GM12878 (cell line): Measurements from ENCODE around the gene GIMAP8. TPM values are rescaled to one million over a fixed set of nuclear protein-coding genes. Genes with fewer than 3 reads are reported as not detected.

Source experiments
- ATAC-seq: fragments of 200-7000 bp; cut with Tn5 transposase; 3 replicates; pipeline ENCODE4 v1.9.1; 2020; ENCODE audit warnings: mild to moderate bottlenecking, moderate library complexity
- BruUV-seq: library from RNA; stranded (reverse); fragments of 400-500 nt; replicated peaks from 2 replicates; lab custom pipeline; 2021; lab: Mats Ljungman, UMichigan
- CTCF ChIA-PET: fragments of 300-600 bp; sonication (Branson Sonifier 250); formaldehyde crosslinking; extraction: SDS; loops from one replicate; lab custom pipeline; 2021; ENCODE audit warnings: inconsistent platforms; lab: Yijun Ruan, JAX
- POLR2A ChIA-PET: fragments of 350-600 bp; formaldehyde crosslinking; extraction: SDS; loops from one replicate; lab custom pipeline; 2021; ENCODE audit warnings: inconsistent platforms; lab: Charles Lee
- RAD21 ChIA-PET: fragments of 300-600 bp; sonication (Branson Sonifier 250); formaldehyde crosslinking; loops from one replicate; lab custom pipeline; 2023; ENCODE audit warnings: antibody characterized with exemption; ENCODE audit not compliant: unreplicated experiment; lab: Charles Lee
- SMC1A ChIA-PET: fragments of 300-600 bp; sonication (Branson Sonifier 250); formaldehyde crosslinking; loops from one replicate; lab custom pipeline; 2023; ENCODE audit not compliant: unreplicated experiment, uncharacterized antibody; lab: Charles Lee
- DNase-seq: peaks from one replicate; pipeline ENCODE4 v3.0.0-alpha.2; 2011; ENCODE audit warnings: low read depth, low spot score
- FAIRE-seq: peaks from 3 replicates; lab custom pipeline; 2011; peaks lifted over from hg19 to GRCh38; lab: Jason Lieb, UNC
- H2AFZ ChIP-seq: 2 replicates; pipeline ENCODE4 v1.6.0; 2011; ENCODE audit warnings: low read depth, low read length, control low read depth; ENCODE audit not compliant: control insufficient read depth
- H3K27ac ChIP-seq: 2 replicates; pipeline ENCODE4 v1.5.1; 2011; ENCODE audit warnings: control low read depth; ENCODE audit not compliant: control insufficient read depth, insufficient read depth
- H3K27me3 ChIP-seq, 2 experiments: replicated peaks in 1 of 2; 2 replicates each; pipeline versions ENCODE4 v1.6.0 to v1.6.1; 2011; ENCODE audit warnings: low read length in 1 of 2; ENCODE audit not compliant: control insufficient read depth in 2 of 2, insufficient read depth in 2 of 2
- H3K36me3 ChIP-seq, 2 experiments: 2 replicates each; pipeline ENCODE4 v1.5.1; 2011; ENCODE audit warnings: low read length in 1 of 2; ENCODE audit not compliant: control insufficient read depth in 2 of 2, insufficient read depth in 2 of 2
- H3K4me1 ChIP-seq: 2 replicates; pipeline ENCODE4 v1.6.1; 2011; ENCODE audit warnings: mild to moderate bottlenecking, low read length, moderate library complexity, mixed read lengths; ENCODE audit not compliant: control insufficient read depth, insufficient read depth
- H3K4me2 ChIP-seq: 2 replicates; pipeline ENCODE4 v1.6.0; 2011; ENCODE audit warnings: control low read depth; ENCODE audit not compliant: control insufficient read depth, insufficient read depth
- H3K4me3 ChIP-seq: fragments of 200-600 bp; sonication (generic); 2 replicates; pipeline ENCODE4 v1.5.1; 2016
- H3K79me2 ChIP-seq: 2 replicates; pipeline ENCODE4 v1.6.0; 2011; ENCODE audit warnings: low read length; ENCODE audit not compliant: control insufficient read depth, insufficient read depth
- H3K9ac ChIP-seq: 2 replicates; pipeline ENCODE4 v1.8.0; 2011; ENCODE audit warnings: low read length, control low read depth, mixed read lengths; ENCODE audit not compliant: control insufficient read depth, insufficient read depth
- H3K9me3 ChIP-seq: replicated peaks from 3 replicates; pipeline ENCODE4 v1.5.1; 2011; ENCODE audit warnings: mild to moderate bottlenecking, low read length; ENCODE audit not compliant: control insufficient read depth, insufficient read depth
- H4K20me1 ChIP-seq: 2 replicates; pipeline ENCODE4 v1.6.0; 2011; ENCODE audit not compliant: control insufficient read depth, insufficient read depth
- BCL11A ChIP-seq: IDR thresholded peaks from 2 replicates; pipeline ENCODE4 v1.6.1; 2011; ENCODE audit warnings: low read depth, low read length
- CBFB ChIP-seq: IDR thresholded peaks from 2 replicates; pipeline ENCODE4 v1.6.1; 2016; ENCODE audit warnings: antibody characterized with exemption, low read depth
- CREM ChIP-seq: IDR thresholded peaks from 2 replicates; pipeline ENCODE4 v1.6.1; 2014; ENCODE audit warnings: antibody characterized with exemption, low read depth
- E2F8 ChIP-seq: fragments of 450-650 bp; IDR thresholded peaks from 2 replicates; pipeline ENCODE4 v1.6.1; 2018; ENCODE audit warnings: mild to moderate bottlenecking, low read depth, moderate library complexity; ENCODE audit not compliant: partially characterized antibody
- HCFC1 ChIP-seq: fragments of 150-350 bp; IDR thresholded peaks from 2 replicates; pipeline ENCODE4 v1.6.1; 2014; ENCODE audit warnings: low read length
- IKZF2 ChIP-seq, 2 experiments: fragments of 450-650 bp; IDR thresholded peaks; 2 replicates each; pipeline ENCODE4 v1.6.1; 2017; ENCODE audit warnings: mild to moderate bottlenecking in 2 of 2, moderate library complexity in 2 of 2
- KAT2A ChIP-seq: conservative IDR thresholded peaks from 2 replicates; pipeline ENCODE4 v1.6.1; 2011; ENCODE audit warnings: low read depth, low read length; ENCODE audit not compliant: control insufficient read depth
- MEF2A ChIP-seq: IDR thresholded peaks from 2 replicates; pipeline ENCODE4 v1.6.1; 2011; ENCODE audit warnings: low read depth, mild to moderate bottlenecking, low read length, moderate library complexity; ENCODE audit not compliant: insufficient read depth
- MTA3 ChIP-seq: IDR thresholded peaks from 2 replicates; pipeline ENCODE4 v1.6.1; 2012; ENCODE audit warnings: low read length, inconsistent platforms, borderline replicate concordance
- PKNOX1 ChIP-seq: fragments of 450-650 bp; IDR thresholded peaks from 2 replicates; pipeline ENCODE4 v1.6.1; 2016; ENCODE audit warnings: mild to moderate bottlenecking
- RAD21 ChIP-seq: IDR thresholded peaks from 2 replicates; pipeline ENCODE4 v1.6.1; 2011; ENCODE audit warnings: mild to moderate bottlenecking, low read depth, low read length, moderate library complexity; ENCODE audit not compliant: insufficient read depth
- TBL1XR1 ChIP-seq: IDR thresholded peaks from 2 replicates; pipeline ENCODE4 v1.6.1; 2012; ENCODE audit warnings: low read depth, low read length, improper control_type of control experiment
- WGBS: methylation state at CpG from one replicate; pipeline ENCODE4 v1.1.6; 2016; ENCODE audit warnings: low lambda C conversion rate; ENCODE audit not compliant: insufficient replicate concordance, insufficient coverage; ENCODE audit errors: missing lambda C conversion rate; 5-methylcytosine and 5-hydroxymethylcytosine counted together
- in situ Hi-C: fragments of 300-500 bp; cut with MboI; formaldehyde crosslinking; loops from 9 replicates; pipeline ENCODE4 v1.14.3; 2018; ENCODE audit warnings: mixed read lengths
- intact Hi-C: fragments of 100-400 bp; cut with micrococcal nuclease; formaldehyde crosslinking; loops from one replicate; pipeline ENCODE4 v1.14.2; 2022; ENCODE audit not compliant: unreplicated experiment
- polyA plus RNA-seq, 11 experiments: library from polyadenylated mRNA; depleted of rRNA in 4 of 11; unstranded in 6 of 11; stranded (reverse) in 5 of 11; fragments of >200 nt; fragmentation: Nextera tagmentation in 4 of 11; fragmentation: Illumina TruSeq in 1 of 11; extraction: Ambion mirVana in 4 of 11; extraction: Trizol in 1 of 11; gene quantifications; 1 replicate in 1 of 11; 2 replicates in 10 of 11; pipeline versions ENCODE4 v1.2.1 to v1.2.3, GENCODE V29; 2011 to 2016; ENCODE audit warnings: inconsistent platforms in 2 of 11, missing spikeins in 2 of 11, low read depth in 1 of 11
- total RNA-seq, 4 experiments: library from RNA; depleted of rRNA in 3 of 4; stranded (reverse); fragments of >200 nt in 3 of 4; fragmentation: Illumina TruSeq in 1 of 4; extraction: Trizol in 1 of 4; gene quantifications; 2 replicates each; pipeline versions ENCODE4 v1.2.1 to v1.2.3, GENCODE V29; 2013 to 2021
- TF ChIP-seq, protein P1 (sequence below): IDR thresholded peaks from 2 replicates; pipeline ENCODE4 v1.6.1; 2012; ENCODE audit warnings: low read depth, low read length, improper control_type of control experiment
- TF ChIP-seq, protein P2 (sequence below): IDR thresholded peaks from 2 replicates; pipeline ENCODE4 v1.6.1; 2011; ENCODE audit warnings: borderline replicate concordance, low read depth, mild to moderate bottlenecking, moderate library complexity, low read length; ENCODE audit not compliant: insufficient read depth, poor library complexity, severe bottlenecking
- TF ChIP-seq, protein P3 (sequence below): fragments of 150-350 bp; IDR thresholded peaks from 2 replicates; pipeline ENCODE4 v1.6.1; 2014; ENCODE audit warnings: mild to moderate bottlenecking, low read depth, low read length

The GIMAP8 gene
- total and polyA plus RNA-seq, 10 of the 15 experiments (the other 5 are each of a cell fraction or from before 2014, with no cell fraction given), result 0.66 to 9.7 (median 4.7) TPM

- RAD21 ChIA-PET, result interaction anchor here (1.2 to 1.7 kb wide), 3 partner anchors 29 to 40 kb away, joined by 3 to 5 read pairs (median 4); no protein-coding TSS in a partner anchor
- Histone ChIP-seq H3K79me2 (peaks cover 4% of the 10 kb centered on the region), H3K4me2 (no peak overlapping the region), H3K27ac (no peak overlapping the region), H2AFZ (no peak overlapping the region), H3K27me3 (no peaks in the 10 kb centered on the region), H3K4me1 (peaks cover 27% of the 10 kb centered on the region), H3K9me3 (no peaks in the 10 kb centered on the region), H3K9ac (no peak overlapping the region), H3K36me3 (peaks cover 0 to 2% of the 10 kb centered on the region in 2 experiments; a peak in 2 of 4 replicates), H3K4me3 (no peak overlapping the region), H4K20me1 (no peaks in the 10 kb centered on the region)
- in situ Hi-C loops, result loop anchor here (5.0 to 25.0 kb wide), 2 partner anchors 47 to 347 kb away; no protein-coding TSS in a partner anchor
- no TSS peak for BruUV-seq
- no peak for ATAC-seq
- POLR2A ChIA-PET, result interaction anchor here (1.3 to 5.9 kb wide), 5 partner anchors 10 to 43 kb away, joined by 3 to 89 read pairs (median 4); no protein-coding TSS in a partner anchor
- no peak for FAIRE-seq
- DNase-seq, result no peak
- 87% methylated on average over 10 of the region's 10 CpGs for WGBS
- TF ChIP-seq BCL11A, result no peak
- TF ChIP-seq CREM, result no peak
- no peak for TF ChIP-seq MEF2A
- TF ChIP-seq, protein P1, sequence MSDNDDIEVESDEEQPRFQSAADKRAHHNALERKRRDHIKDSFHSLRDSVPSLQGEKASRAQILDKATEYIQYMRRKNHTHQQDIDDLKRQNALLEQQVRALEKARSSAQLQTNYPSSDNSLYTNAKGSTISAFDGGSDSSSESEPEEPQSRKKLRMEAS, result no peak
- TF ChIP-seq E2F8, result no peak
- no peak for TF ChIP-seq TBL1XR1
- no peak for TF ChIP-seq IKZF2 (IDR thresholded peaks at IDR 0.05)
- TF ChIP-seq HCFC1, result no peak
- no peak for TF ChIP-seq RAD21
- TF ChIP-seq, protein P2, sequence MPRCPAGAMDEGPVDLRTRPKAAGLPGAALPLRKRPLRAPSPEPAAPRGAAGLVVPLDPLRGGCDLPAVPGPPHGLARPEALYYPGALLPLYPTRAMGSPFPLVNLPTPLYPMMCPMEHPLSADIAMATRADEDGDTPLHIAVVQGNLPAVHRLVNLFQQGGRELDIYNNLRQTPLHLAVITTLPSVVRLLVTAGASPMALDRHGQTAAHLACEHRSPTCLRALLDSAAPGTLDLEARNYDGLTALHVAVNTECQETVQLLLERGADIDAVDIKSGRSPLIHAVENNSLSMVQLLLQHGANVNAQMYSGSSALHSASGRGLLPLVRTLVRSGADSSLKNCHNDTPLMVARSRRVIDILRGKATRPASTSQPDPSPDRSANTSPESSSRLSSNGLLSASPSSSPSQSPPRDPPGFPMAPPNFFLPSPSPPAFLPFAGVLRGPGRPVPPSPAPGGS, result no peak
- TF ChIP-seq KAT2A, result no peak
- TF ChIP-seq, protein P3, sequence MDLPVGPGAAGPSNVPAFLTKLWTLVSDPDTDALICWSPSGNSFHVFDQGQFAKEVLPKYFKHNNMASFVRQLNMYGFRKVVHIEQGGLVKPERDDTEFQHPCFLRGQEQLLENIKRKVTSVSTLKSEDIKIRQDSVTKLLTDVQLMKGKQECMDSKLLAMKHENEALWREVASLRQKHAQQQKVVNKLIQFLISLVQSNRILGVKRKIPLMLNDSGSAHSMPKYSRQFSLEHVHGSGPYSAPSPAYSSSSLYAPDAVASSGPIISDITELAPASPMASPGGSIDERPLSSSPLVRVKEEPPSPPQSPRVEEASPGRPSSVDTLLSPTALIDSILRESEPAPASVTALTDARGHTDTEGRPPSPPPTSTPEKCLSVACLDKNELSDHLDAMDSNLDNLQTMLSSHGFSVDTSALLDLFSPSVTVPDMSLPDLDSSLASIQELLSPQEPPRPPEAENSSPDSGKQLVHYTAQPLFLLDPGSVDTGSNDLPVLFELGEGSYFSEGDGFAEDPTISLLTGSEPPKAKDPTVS, result no peak
- no peak for TF ChIP-seq CBFB
- no peak for TF ChIP-seq PKNOX1
- no peak for TF ChIP-seq MTA3
- CTCF ChIA-PET, result interaction anchor here (0.6 to 11.6 kb wide), 6 partner anchors 9 to 599 kb away, joined by 3 to 72 read pairs (median 6); partner anchors contain the start of gene REPIN1
- intact Hi-C loops, result no loop called here
- SMC1A ChIA-PET, result interaction anchor here (0.7 to 2.9 kb wide), 10 partner anchors 8 to 90 kb away, joined by 3 to 19 read pairs (median 3); no protein-coding TSS in a partner anchor
Observed at GRCh38 chr7:150409300-150410030, 41.0 kb upstream of the GIMAP8 start.
